AG09309 (cell line): Measurements from ENCODE around the gene USP17L18.
"Not testable (repeated sequence)": the region's sequence is repeated elsewhere in the genome, so short reads cannot be mapped to it uniquely, and the experiment has no call there.

Experiments used
- DNase-seq: peaks from one replicate; pipeline ENCODE4 v3.0.0-alpha.2; 2010; ENCODE audit warnings: low read depth
- H3K4me3 ChIP-seq: 2 replicates; pipeline ENCODE4 v1.5.1; 2011; ENCODE audit warnings: mild to moderate bottlenecking, low read depth, low read length, moderate library complexity; ENCODE audit not compliant: control insufficient read depth

The USP17L18 gene, protein sequence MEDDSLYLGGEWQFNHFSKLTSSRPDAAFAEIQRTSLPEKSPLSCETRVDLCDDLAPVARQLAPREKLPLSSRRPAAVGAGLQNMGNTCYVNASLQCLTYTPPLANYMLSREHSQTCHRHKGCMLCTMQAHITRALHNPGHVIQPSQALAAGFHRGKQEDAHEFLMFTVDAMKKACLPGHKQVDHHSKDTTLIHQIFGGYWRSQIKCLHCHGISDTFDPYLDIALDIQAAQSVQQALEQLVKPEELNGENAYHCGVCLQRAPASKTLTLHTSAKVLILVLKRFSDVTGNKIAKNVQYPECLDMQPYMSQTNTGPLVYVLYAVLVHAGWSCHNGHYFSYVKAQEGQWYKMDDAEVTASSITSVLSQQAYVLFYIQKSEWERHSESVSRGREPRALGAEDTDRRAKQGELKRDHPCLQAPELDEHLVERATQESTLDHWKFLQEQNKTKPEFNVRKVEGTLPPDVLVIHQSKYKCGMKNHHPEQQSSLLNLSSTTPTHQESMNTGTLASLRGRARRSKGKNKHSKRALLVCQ

DNA sequence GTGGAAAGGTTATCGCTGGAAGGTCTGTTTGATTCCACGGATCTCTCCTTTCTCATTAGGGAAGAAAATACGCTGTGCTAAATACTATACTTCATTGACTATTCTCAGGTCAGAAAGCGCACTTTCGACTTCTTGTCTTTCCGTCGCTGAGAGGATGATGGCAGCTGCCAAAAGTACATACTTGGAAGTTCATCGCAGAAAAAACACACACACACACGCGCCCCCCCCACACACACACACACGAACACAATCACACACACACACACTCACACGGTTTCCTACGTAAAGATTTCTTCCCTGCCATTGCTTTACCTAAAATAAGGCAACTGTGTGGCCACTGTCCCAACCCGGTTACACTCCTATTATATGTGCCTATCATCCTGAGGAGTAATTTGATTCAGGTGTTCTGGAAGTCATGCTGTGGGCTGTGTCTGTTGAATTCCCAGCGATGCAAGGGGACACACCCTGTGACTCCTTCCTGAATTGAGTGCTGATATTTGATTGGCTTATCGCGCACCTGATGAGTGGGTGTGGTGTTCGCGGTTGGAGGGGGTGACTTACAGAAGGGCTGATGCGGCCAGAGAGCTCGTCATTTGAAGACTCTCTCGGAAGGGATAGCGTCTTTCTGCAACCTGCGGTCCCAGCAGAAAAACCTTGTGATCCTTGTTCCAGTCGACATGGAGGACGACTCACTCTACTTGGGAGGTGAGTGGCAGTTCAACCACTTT lies at the start of gene USP17L18:
Gene USP17L18 (plus strand): TSS at position 678 of the 728 bp plus-strand sequence. CDS start 0 bp downstream, at position 678.
- not testable (repeated sequence) for DNase-seq

DNA sequence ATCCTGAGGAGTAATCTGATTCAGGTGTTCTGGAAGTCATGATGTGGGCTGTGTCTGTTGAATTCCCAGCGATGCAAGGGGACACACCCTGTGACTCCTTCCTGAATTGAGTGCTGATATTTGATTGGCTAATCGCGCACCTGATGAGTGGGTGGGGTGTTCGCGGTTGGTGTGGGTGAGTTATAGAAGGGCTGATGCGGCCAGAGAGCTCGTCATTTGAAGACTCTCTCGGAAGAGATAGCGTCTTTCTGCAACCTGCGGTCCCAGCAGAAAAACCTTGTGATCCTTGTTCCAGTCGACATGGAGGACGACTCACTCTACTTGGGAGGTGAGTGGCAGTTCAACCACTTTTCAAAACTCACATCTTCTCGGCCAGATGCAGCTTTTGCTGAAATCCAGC lies 38.1 kb upstream of the USP17L18 start, which contains the start of gene USP17L10:
Gene USP17L10 (plus strand): TSS at position 301 of the 400 bp plus-strand sequence. CDS start 0 bp downstream, at position 301.
- not testable (repeated sequence) for DNase-seq, H3K4me3 ChIP-seq

More for the DNA sequence above, at the start of gene USP17L18:
- not testable (repeated sequence) for H3K4me3 ChIP-seq

DNA sequence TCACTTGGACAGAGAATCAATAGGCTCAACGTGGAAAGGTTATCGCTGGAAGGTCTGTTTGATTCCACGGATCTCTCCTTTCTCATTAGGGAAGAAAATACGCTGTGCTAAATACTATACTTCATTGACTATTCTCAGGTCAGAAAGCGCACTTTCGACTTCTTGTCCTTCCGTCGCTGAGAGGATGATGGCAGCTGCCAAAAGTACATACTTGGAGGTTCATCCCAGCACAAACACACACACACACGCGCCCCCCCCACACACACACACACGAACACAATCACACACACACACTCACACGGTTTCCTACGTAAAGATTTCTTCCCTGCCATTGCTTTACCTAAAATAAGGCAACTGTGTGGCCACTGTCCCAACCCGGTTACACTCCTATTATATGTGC lies 33.7 kb upstream of the USP17L18 start:
- DNase-seq, H3K4me3 ChIP-seq: not testable (repeated sequence)

DNA sequence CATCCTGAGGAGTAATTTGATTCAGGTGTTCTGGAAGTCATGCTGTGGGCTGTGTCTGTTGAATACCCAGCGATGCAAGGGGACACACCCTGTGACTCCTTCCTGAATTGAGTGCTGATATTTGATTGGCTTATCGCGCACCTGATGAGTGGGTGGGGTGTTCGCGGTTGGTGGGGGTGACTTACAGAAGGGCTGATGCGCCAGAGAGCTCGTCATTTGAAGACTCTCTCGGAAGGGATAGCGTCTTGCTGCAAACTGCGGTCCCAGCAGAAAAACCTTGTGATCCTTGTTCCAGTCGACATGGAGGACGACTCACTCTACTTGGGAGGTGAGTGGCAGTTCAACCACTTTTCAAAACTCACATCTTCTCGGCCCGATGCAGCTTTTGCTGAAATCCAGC lies 33.3 kb upstream of the USP17L18 start, which contains the start of gene USP17L11:
Gene USP17L11 (plus strand): TSS at position 301 of the 400 bp plus-strand sequence. CDS start 0 bp downstream, at position 301.
- DNase-seq, H3K4me3 ChIP-seq: not testable (repeated sequence)

DNA sequence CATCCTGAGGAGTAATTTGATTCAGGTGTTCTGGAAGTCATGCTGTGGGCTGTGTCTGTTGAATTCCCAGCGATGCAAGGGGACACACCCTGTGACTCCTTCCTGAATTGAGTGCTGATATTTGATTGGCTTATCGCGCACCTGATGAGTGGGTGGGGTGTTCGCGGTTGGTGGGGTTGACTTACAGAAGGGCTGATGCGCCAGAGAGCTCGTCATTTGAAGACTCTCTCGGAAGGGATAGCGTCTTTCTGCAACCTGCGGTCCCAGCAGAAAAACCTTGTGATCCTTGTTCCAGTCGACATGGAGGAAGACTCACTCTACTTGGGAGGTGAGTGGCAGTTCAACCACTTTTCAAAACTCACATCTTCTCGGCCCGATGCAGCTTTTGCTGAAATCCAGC lies 28.6 kb upstream of the USP17L18 start, which contains the start of gene USP17L12:
Gene USP17L12 (plus strand): TSS at position 301 of the 400 bp plus-strand sequence. CDS start 0 bp downstream, at position 301.
- DNase-seq, H3K4me3 ChIP-seq: not testable (repeated sequence)

DNA sequence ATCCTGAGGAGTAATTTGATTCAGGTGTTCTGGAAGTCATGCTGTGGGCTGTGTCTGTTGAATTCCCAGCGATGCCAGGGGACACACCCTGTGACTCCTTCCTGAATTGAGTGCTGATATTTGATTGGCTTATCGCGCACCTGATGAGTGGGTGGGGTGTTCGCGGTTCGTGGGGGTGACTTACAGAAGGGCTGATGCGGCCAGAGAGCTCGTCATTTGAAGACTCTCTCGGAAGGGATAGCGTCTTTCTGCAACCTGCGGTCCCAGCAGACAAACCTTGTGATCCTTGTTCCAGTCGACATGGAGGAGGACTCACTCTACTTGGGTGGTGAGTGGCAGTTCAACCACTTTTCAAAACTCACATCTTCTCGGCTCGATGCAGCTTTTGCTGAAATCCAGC lies 23.8 kb upstream of the USP17L18 start, which contains the start of gene USP17L13:
Gene USP17L13 (plus strand): TSS at position 301 of the 400 bp plus-strand sequence. CDS start 0 bp downstream, at position 301.
- DNase-seq, H3K4me3 ChIP-seq: not testable (repeated sequence)

DNA sequence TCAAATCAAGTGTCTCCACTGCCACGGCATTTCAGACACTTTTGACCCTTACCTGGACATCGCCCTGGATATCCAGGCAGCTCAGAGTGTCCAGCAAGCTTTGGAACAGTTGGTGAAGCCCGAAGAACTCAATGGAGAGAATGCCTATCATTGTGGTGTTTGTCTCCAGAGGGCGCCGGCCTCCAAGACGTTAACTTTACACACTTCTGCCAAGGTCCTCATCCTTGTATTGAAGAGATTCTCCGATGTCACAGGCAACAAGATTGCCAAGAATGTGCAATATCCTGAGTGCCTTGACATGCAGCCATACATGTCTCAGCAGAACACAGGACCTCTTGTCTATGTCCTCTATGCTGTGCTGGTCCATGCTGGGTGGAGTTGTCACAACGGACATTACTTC lies 18.2 kb upstream of the USP17L18 start:
- DNase-seq, H3K4me3 ChIP-seq: not testable (repeated sequence)

DNA sequence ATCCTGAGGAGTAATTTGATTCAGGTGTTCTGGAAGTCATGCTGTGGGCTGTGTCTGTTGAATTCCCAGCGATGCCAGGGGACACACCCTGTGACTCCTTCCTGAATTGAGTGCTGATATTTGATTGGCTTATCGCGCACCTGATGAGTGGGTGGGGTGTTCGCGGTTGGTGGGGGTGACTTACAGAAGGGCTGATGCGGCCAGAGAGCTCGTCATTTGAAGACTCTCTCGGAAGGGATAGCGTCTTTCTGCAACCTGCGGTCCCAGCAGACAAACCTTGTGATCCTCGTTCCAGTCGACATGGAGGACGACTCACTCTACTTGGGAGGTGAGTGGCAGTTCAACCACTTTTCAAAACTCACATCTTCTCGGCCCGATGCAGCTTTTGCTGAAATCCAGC lies 14.3 kb upstream of the USP17L18 start, which contains the start of gene USP17L15:
Gene USP17L15 (plus strand): TSS at position 301 of the 400 bp plus-strand sequence. CDS start 0 bp downstream, at position 301.
- H3K4me3 ChIP-seq, DNase-seq: not testable (repeated sequence)

DNA sequence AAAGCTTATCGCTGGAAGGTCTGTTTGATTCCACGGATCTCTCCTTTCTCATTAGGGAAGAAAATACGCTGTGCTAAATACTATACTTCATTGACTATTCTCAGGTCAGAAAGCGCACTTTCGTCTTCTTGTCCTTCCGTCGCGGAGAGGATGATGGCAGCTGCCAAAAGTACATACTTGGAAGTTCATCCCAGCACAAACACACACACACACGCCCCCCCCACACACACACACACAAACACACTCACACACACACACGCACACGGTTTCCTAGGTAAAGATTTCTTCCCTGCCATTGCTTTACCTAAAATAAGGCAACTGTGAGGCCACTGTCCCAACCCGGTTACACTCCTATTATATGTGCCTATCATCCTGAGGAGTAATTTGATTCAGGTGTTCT lies 10.0 kb upstream of the USP17L18 start:
- DNase-seq, H3K4me3 ChIP-seq: not testable (repeated sequence)

DNA sequence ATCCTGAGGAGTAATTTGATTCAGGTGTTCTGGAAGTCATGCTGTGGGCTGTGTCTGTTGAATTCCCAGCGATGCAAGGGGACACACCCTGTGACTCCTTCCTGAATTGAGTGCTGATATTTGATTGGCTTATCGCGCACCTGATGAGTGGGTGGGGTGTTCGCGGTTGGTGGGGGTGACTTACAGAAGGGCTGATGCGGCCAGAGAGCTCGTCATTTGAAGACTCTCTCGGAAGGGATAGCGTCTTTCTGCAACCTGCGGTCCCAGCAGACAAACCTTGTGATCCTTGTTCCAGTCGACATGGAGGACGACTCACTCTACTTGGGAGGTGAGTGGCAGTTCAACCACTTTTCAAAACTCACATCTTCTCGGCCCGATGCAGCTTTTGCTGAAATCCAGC lies 4.9 kb upstream of the USP17L18 start, which contains the start of gene USP17L17:
Gene USP17L17 (plus strand): TSS at position 301 of the 400 bp plus-strand sequence. CDS start 0 bp downstream, at position 301.
- H3K4me3 ChIP-seq, DNase-seq: not testable (repeated sequence)

DNA sequence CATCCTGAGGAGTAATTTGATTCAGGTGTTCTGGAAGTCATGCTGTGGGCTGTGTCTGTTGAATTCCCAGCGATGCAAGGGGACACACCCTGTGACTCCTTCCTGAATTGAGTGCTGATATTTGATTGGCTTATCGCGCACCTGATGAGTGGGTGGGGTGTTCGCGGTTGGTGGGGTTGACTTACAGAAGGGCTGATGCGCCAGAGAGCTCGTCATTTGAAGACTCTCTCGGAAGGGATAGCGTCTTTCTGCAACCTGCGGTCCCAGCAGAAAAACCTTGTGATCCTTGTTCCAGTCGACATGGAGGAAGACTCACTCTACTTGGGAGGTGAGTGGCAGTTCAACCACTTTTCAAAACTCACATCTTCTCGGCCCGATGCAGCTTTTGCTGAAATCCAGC lies 4.6 kb downstream of the USP17L18 start, which contains the start of gene USP17L19:
Gene USP17L19 (plus strand): TSS at position 301 of the 400 bp plus-strand sequence. CDS start 0 bp downstream, at position 301.
- DNase-seq, H3K4me3 ChIP-seq: not testable (repeated sequence)

DNA sequence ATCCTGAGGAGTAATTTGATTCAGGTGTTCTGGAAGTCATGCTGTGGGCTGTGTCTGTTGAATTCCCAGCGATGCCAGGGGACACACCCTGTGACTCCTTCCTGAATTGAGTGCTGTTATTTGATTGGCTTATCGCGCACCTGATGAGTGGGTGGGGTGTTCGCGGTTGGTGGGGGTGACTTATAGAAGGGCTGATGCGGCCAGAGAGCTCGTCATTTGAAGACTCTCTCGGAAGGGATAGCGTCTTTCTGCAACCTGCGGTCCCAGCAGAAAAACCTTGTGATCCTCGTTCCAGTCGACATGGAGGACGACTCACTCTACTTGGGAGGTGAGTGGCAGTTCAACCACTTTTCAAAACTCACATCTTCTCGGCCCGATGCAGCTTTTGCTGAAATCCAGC lies 9.4 kb downstream of the USP17L18 start, which contains the start of gene USP17L20:
Gene USP17L20 (plus strand): TSS at position 301 of the 400 bp plus-strand sequence. CDS start 0 bp downstream, at position 301.
- DNase-seq = not testable (repeated sequence)

DNA sequence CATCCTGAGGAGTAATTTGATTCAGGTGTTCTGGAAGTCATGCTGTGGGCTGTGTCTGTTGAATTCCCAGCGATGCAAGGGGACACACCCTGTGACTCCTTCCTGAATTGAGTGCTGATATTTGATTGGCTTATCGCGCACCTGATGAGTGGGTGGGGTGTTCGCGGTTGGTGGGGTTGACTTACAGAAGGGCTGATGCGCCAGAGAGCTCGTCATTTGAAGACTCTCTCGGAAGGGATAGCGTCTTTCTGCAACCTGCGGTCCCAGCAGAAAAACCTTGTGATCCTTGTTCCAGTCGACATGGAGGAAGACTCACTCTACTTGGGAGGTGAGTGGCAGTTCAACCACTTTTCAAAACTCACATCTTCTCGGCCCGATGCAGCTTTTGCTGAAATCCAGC lies 14.1 kb downstream of the USP17L18 start, which contains the start of gene USP17L21:
Gene USP17L21 (plus strand): TSS at position 301 of the 400 bp plus-strand sequence. CDS start 0 bp downstream, at position 301.
- not testable (repeated sequence) for DNase-seq, H3K4me3 ChIP-seq

More for the DNA sequence above, 9.4 kb downstream of the USP17L18 start, which contains the start of gene USP17L20:
- H3K4me3 ChIP-seq = not testable (repeated sequence)

DNA sequence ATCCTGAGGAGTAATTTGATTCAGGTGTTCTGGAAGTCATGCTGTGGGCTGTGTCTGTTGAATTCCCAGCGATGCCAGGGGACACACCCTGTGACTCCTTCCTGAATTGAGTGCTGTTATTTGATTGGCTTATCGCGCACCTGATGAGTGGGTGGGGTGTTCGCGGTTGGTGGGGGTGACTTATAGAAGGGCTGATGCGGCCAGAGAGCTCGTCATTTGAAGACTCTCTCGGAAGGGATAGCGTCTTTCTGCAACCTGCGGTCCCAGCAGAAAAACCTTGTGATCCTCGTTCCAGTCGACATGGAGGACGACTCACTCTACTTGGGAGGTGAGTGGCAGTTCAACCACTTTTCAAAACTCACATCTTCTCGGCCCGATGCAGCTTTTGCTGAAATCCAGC lies 18.9 kb downstream of the USP17L18 start, which contains the start of gene USP17L22:
Gene USP17L22 (plus strand): TSS at position 301 of the 400 bp plus-strand sequence. CDS start 0 bp downstream, at position 301.
- H3K4me3 ChIP-seq, DNase-seq: not testable (repeated sequence)

DNA sequence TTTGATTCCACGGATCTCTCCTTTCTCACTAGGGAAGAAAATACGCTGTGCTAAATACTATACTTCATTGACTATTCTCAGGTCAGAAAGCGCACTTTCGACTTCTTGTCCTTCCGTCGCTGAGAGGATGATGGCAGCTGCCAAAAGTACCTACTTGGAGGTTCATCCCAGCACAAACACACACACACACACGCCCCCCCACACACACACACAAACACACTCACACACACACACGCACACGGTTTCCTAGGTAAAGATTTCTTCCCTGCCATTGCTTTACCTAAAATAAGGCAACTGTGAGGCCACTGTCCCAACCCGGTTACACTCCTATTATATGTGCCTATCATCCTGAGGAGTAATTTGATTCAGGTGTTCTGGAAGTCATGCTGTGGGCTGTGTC lies 23.3 kb downstream of the USP17L18 start:
- H3K4me3 ChIP-seq, DNase-seq: not testable (repeated sequence)
